H9 (cell line): ENCODE results near the gene BEST1. TPM values are rescaled to one million over a fixed set of nuclear protein-coding genes. Genes with fewer than 3 reads are reported as not detected.

Experiments used
- DNase-seq: peaks from one replicate; pipeline ENCODE4 v3.0.0-alpha.2; 2017
- H2AFZ ChIP-seq: one replicate; pipeline ENCODE4 v1.6.1; 2013; ENCODE audit warnings: mild to moderate bottlenecking, low read length, control low read depth, moderate library complexity
- H2AK5ac ChIP-seq: 2 replicates; pipeline ENCODE4 v1.6.1; 2013; ENCODE audit warnings: low read length, control low read depth, mixed read lengths; ENCODE audit not compliant: insufficient read length
- H2BK120ac ChIP-seq: one replicate; pipeline ENCODE4 v1.6.1; 2013; ENCODE audit warnings: low read depth, mild to moderate bottlenecking, low read length, control low read depth, inconsistent platforms; ENCODE audit not compliant: poor library complexity, severe bottlenecking
- H2BK12ac ChIP-seq: 2 replicates; pipeline ENCODE4 v1.6.1; 2013; ENCODE audit warnings: low read length, control low read depth, mixed read lengths, low read depth; ENCODE audit not compliant: insufficient read length
- H2BK15ac ChIP-seq: 2 replicates; pipeline ENCODE4 v1.6.1; 2013; ENCODE audit warnings: low read depth, low read length, control low read depth
- H2BK20ac ChIP-seq: one replicate; pipeline ENCODE4 v1.6.1; 2013; ENCODE audit warnings: low read depth, mild to moderate bottlenecking, low read length, control low read depth, inconsistent platforms; ENCODE audit not compliant: poor library complexity, severe bottlenecking
- H2BK5ac ChIP-seq: 2 replicates; pipeline ENCODE4 v1.6.1; 2013; ENCODE audit warnings: low read length, control low read depth, mixed read lengths; ENCODE audit not compliant: insufficient read length
- H3K14ac ChIP-seq: 2 replicates; pipeline ENCODE4 v1.6.1; 2013; ENCODE audit warnings: low read length, control low read depth; ENCODE audit not compliant: insufficient read depth
- H3K18ac ChIP-seq: 2 replicates; pipeline ENCODE4 v1.6.1; 2013; ENCODE audit warnings: low read depth, mild to moderate bottlenecking, mixed read lengths, low read length, control low read depth; ENCODE audit not compliant: insufficient read length
- H3K23ac ChIP-seq: 2 replicates; pipeline ENCODE4 v1.6.1; 2013; ENCODE audit warnings: low read length, control low read depth, mixed read lengths, low read depth; ENCODE audit not compliant: insufficient read length
- H3K23me2 ChIP-seq: 2 replicates; pipeline ENCODE4 v1.6.1; 2013; ENCODE audit warnings: low read depth, mild to moderate bottlenecking, mixed read lengths, low read length, control low read depth; ENCODE audit not compliant: insufficient read length, poor library complexity, severe bottlenecking
- H3K27ac ChIP-seq: 2 replicates; pipeline ENCODE4 v1.5.1; 2013; ENCODE audit warnings: low read length, control low read depth, mixed read lengths, low read depth; ENCODE audit not compliant: insufficient read length
- H3K27me3 ChIP-seq: 2 replicates; pipeline ENCODE4 v1.6.1; 2013; ENCODE audit warnings: low read length, control low read depth, inconsistent platforms; ENCODE audit not compliant: insufficient read depth
- H3K4ac ChIP-seq: 2 replicates; pipeline ENCODE4 v1.6.1; 2013; ENCODE audit warnings: low read depth, mild to moderate bottlenecking, control low read depth, inconsistent platforms, low read length, moderate library complexity
- H3K4me1 ChIP-seq: 2 replicates; pipeline ENCODE4 v1.6.1; 2013; ENCODE audit warnings: low read length, control low read depth, inconsistent platforms; ENCODE audit not compliant: insufficient read depth
- H3K4me2 ChIP-seq: 2 replicates; pipeline ENCODE4 v1.6.1; 2013; ENCODE audit warnings: low read length, control low read depth, mixed read lengths; ENCODE audit not compliant: insufficient read length, insufficient read depth
- H3K56ac ChIP-seq: 2 replicates; pipeline ENCODE4 v1.6.1; 2013; ENCODE audit warnings: low read depth, mild to moderate bottlenecking, mixed read lengths, low read length, control low read depth; ENCODE audit not compliant: insufficient read length
- H3K79me1 ChIP-seq: 2 replicates; pipeline ENCODE4 v1.6.1; 2013; ENCODE audit warnings: low read depth, mild to moderate bottlenecking, moderate library complexity, low read length, control low read depth, inconsistent platforms; ENCODE audit not compliant: insufficient read depth, poor library complexity, severe bottlenecking
- H3K79me2 ChIP-seq: 2 replicates; pipeline ENCODE4 v1.6.1; 2013; ENCODE audit warnings: low read length, control low read depth, inconsistent platforms; ENCODE audit not compliant: insufficient read depth
- H3K9ac ChIP-seq: 2 replicates; pipeline ENCODE4 v1.6.1; 2013; ENCODE audit warnings: low read length, control low read depth, mixed read lengths; ENCODE audit not compliant: insufficient read length; ENCODE audit errors: extremely low read depth
- H3K9me3 ChIP-seq: one replicate; pipeline ENCODE4 v1.6.1; 2013; ENCODE audit warnings: low read depth, low read length, inconsistent platforms; ENCODE audit not compliant: control insufficient read depth
- H3T11ph ChIP-seq: one replicate; pipeline ENCODE4 v1.6.1; 2013; ENCODE audit warnings: mild to moderate bottlenecking, low read length, control low read depth, inconsistent platforms
- H4K20me1 ChIP-seq: one replicate; pipeline ENCODE4 v1.6.1; 2013; ENCODE audit not compliant: control insufficient read depth, insufficient read length, insufficient read depth
- H4K5ac ChIP-seq: 2 replicates; pipeline ENCODE4 v1.6.1; 2013; ENCODE audit warnings: low read depth, mild to moderate bottlenecking, mixed read lengths, low read length, control low read depth; ENCODE audit not compliant: insufficient read length
- H4K8ac ChIP-seq: replicated peaks from 2 replicates; pipeline ENCODE4 v1.6.1; 2013; ENCODE audit warnings: low read length, control low read depth, mixed read lengths, low read depth; ENCODE audit not compliant: insufficient read length
- H4K91ac ChIP-seq: 2 replicates; pipeline ENCODE4 v1.6.1; 2013; ENCODE audit warnings: low read depth, mild to moderate bottlenecking, moderate library complexity, mixed read lengths, low read length, control low read depth; ENCODE audit not compliant: insufficient read length
- H3K27ac Mint-ChIP-seq, 3 experiments: 2 replicates in 2 of 3; 3 replicates in 1 of 3; pipeline ENCODE4 v1.8.0; 2020 to 2021; ENCODE audit warnings: mixed read lengths in 3 of 3, mild to moderate bottlenecking in 1 of 3, moderate library complexity in 1 of 3
- H3K27me3 Mint-ChIP-seq: 2 replicates; pipeline ENCODE4 v1.8.0; 2021; ENCODE audit warnings: low read depth, mild to moderate bottlenecking, moderate library complexity, mixed read lengths
- H3K36me3 Mint-ChIP-seq, 3 experiments: 2 replicates in 2 of 3; 3 replicates in 1 of 3; pipeline ENCODE4 v1.8.0; 2020 to 2021; ENCODE audit warnings: low read depth in 3 of 3, mixed read lengths in 3 of 3; ENCODE audit not compliant: insufficient read depth in 1 of 3
- H3K4me1 Mint-ChIP-seq, 2 experiments: 2 replicates each; pipeline ENCODE4 v1.8.0; 2020; ENCODE audit warnings: mixed read lengths in 2 of 2
- H3K4me3 Mint-ChIP-seq, 2 experiments: 2 replicates in 1 of 2; 3 replicates in 1 of 2; pipeline ENCODE4 v1.8.0; 2020 to 2021; ENCODE audit warnings: mild to moderate bottlenecking in 2 of 2, mixed read lengths in 2 of 2, moderate library complexity in 1 of 2
- H3K9me3 Mint-ChIP-seq, 2 experiments: 2 replicates in 1 of 2; 3 replicates in 1 of 2; pipeline ENCODE4 v1.8.0; 2020; ENCODE audit warnings: mild to moderate bottlenecking in 2 of 2, mixed read lengths in 2 of 2, moderate library complexity in 1 of 2
- CTCF ChIP-seq: fragments of 200-600 bp; sonication (generic); conservative IDR thresholded peaks from 3 replicates; pipeline ENCODE4 v1.8.0; 2021; ENCODE audit warnings: antibody characterized with exemption, mild to moderate bottlenecking
- WGBS: extraction: QIAGEN DNeasy Blood & Tissue Kit; methylation state at CpG from one replicate; pipeline ENCODE4 v1.1.7; 2013; ENCODE audit warnings: missing lambda C conversion rate, low lambda C conversion rate, mixed read lengths; ENCODE audit not compliant: insufficient read length; ENCODE audit errors: extremely low coverage; 5-methylcytosine and 5-hydroxymethylcytosine counted together
- total RNA-seq: library from RNA; stranded (reverse); gene quantifications from 2 replicates; pipeline ENCODE4 v1.2.1, GENCODE V29; 2021

BEST1 gene
- total RNA-seq, 1 experiment from 2014 or later, result 0.24 TPM

- no peak overlapping the region for H2AFZ ChIP-seq
- no peaks in the 10 kb centered on the region for H4K20me1 ChIP-seq
- H3K9me3 ChIP-seq, result no peaks in the 10 kb centered on the region
- no peak overlapping the region for H2BK120ac ChIP-seq
- no peaks in the 10 kb centered on the region; the same call in 1 of the 2 replicates for H3K4me1 ChIP-seq
- Mint-ChIP-seq H3K9me3 (no peaks in the 10 kb centered on the region; a peak in 1 of 5 replicates), H3K27me3 (peaks cover 28% of the 10 kb centered on the region), H3K4me1 (peaks cover 0 to 26% of the 10 kb centered on the region in 2 experiments; a peak in 3 of 4 replicates), H3K36me3 (no peaks in the 10 kb centered on the region), H3K4me3 (no peak overlapping the region), H3K27ac (0 out of 7 replicates have a peak overlapping the region, but pooled peaks of 1 of the 3 experiments have one; percentile 70)
- H3K79me2 ChIP-seq, result no peaks in the 10 kb centered on the region
- no peak overlapping the region for H3K18ac ChIP-seq
- no peaks in the 10 kb centered on the region for H3K27me3 ChIP-seq
- H2BK5ac ChIP-seq, result no peak overlapping the region
- H2AK5ac ChIP-seq, result no peak overlapping the region
- no peak overlapping the region for H2BK20ac ChIP-seq
- no peak overlapping the region for H3K4me2 ChIP-seq
- H3K4ac ChIP-seq, result no peak overlapping the region
- H3K23ac ChIP-seq, result no peak overlapping the region
- H3K14ac ChIP-seq, result no peak overlapping the region
- H3T11ph ChIP-seq, result no peak overlapping the region
- H2BK15ac ChIP-seq, result no peak overlapping the region
- H2BK12ac ChIP-seq, result no peak overlapping the region
- H3K79me1 ChIP-seq, result no peaks in the 10 kb centered on the region
- no peak overlapping the region for H4K91ac ChIP-seq
- TF ChIP-seq CTCF, result no peak
- peaks cover 8% of the 10 kb centered on the region for H3K23me2 ChIP-seq
- H3K56ac ChIP-seq, result no peak overlapping the region
- no peak overlapping the region for H4K5ac ChIP-seq
- no peak overlapping the region for H3K9ac ChIP-seq
- no peak for DNase-seq
- WGBS, result no CpG with 5 or more reads among the region's 11 CpGs
- no peak overlapping the region for H3K27ac ChIP-seq
- no peak overlapping the region for H4K8ac ChIP-seq
Observed at GRCh38 chr11:61951484-61952135, 1.5 kb downstream of the BEST1 start.
